Measurements from ENCODE around the gene RPN1. TPM values are rescaled to one million over a fixed set of nuclear protein-coding genes. Genes with fewer than 3 reads are reported as not detected.

The RPN1 gene
- polyA plus RNA-seq (2013, experiment 1 of 2), result 159 TPM
- 159 TPM for polyA plus RNA-seq (2013, experiment 2 of 2)

DNA sequence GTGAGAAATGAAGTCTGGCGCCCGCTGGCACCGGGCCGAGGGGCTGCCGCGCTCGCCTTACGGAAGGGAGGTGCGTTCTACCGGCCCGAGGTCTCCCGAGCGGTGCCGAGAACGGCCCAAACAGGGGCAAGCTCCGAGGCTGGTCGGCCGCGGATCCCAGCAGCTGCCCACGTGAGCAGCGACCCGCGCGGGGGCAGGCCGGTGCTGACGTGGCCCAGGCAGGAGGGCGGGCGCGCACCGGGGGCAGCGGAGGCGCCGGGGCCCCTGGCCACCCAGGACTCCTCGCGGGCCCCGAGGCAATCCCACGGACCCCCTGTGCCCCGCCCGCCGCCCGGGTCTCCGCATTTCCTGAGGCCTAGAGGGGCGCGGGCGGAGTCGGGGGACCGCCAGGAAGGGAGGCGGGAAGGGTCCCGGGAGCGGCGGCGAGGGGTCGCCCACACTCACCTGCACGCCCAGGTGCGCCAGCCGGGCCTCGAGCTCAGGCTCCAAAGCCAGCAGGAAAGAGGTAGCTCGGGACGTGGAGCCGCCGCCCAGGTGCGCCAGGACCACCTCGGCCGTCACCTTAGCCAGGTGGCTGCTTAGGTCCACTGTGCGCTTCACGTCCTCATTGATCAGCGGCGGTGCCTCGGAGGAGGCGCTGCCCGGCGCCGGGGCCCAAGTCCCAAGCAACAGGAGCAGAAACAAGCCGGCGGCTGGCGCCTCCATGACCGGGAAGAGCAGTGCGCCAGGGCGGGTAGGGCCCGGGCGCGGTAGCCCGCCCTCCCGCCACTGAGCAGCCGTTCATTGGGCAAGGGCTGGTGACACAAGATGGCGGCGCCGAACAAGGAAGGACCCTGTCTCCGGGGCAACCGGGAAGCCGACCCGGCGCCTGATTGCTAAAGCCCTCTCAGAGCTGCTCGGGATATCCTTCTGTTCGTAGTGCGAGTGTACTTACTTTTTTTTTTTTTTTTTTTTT, at the start of gene RPN1:
RPN1 (minus strand) TSS at position 723 of the 955 bp plus-strand sequence; CDS start at position 705, 18 bp downstream.
- H3K4me1 ChIP-seq (ENCODE audit: insufficient read depth, low read length), result peaks cover 7% of the 10 kb centered on the region; the same call in 1 of the 2 replicates
- peak within 1 kb of the TSS; percentile 99 for H3K4me3 ChIP-seq (ENCODE audit: low read length)
- peak within 1 kb of the TSS; percentile 99 for H3K9ac ChIP-seq (ENCODE audit: low read depth, low read length)
- peak within 1 kb of the TSS; percentile 95 for H3K27ac ChIP-seq (ENCODE audit: low read depth, low read length)
- no peaks in the 10 kb centered on the region for H3K9me3 ChIP-seq (ENCODE audit: insufficient read depth, low read depth, low read length)
- under 1% methylated on average over 94 of the region's 96 CpGs for WGBS
- no peaks in the 10 kb centered on the region for H3K36me3 ChIP-seq (ENCODE audit: insufficient read depth, low read length)
- H3K27me3 ChIP-seq (ENCODE audit: insufficient read depth, low read length), result no peaks in the 10 kb centered on the region

DNA sequence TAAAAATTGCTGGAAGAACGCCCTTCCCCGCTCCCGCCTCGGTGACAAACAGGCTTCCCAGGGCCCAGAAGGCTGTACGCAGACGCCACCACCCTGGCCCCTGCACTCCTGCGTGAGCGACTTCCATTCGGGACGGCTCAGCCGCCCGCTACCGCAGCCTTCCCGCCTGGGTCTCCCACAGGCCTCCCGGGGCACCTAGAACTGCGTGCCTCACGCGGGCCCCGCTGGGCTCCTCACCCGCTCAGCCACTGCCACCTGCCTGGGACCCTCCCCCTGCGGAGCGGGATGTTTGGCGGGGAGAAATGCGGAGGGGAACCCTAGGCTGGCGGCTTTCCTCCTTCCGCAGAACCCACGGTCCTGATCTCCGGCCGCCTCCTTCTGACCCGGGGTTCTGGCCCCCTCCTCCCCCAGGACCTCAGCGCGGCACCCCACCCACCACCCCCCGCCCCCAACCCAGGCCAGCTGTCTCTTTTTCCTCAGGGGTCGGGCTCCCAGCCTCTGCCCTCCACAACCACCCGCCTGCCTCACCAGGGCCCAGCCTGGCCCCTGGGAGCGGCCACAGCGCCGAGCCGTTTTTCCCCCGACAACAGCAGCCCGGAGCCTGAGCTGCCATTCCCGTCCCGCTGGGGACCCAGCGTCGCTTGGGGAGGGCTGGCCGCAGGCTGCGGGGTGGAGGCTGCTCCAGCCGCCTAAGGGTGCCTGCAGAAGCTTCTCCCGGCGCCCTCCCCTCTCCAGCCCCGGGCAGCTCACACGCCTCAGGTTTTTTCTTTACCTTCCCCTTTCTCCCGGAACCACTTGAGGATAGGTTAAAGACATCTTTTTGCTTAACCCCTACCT, 47.8 kb upstream of the RPN1 start:
- Histone ChIP-seq H3K9me3 (ENCODE audit: insufficient read depth, low read depth, low read length) (no peaks in the 10 kb centered on the region), H3K4me1 (ENCODE audit: insufficient read depth, low read length) (no peaks in the 10 kb centered on the region), H3K36me3 (ENCODE audit: insufficient read depth, low read length) (no peaks in the 10 kb centered on the region), H3K27ac (ENCODE audit: low read depth, low read length) (no peak overlapping the region), H3K9ac (ENCODE audit: low read depth, low read length) (peak overlapping the region; percentile 66), H3K4me3 (ENCODE audit: low read length) (peak overlapping the region; percentile 54), H3K27me3 (ENCODE audit: insufficient read depth, low read length) (peaks cover 6% of the 10 kb centered on the region)
- WGBS, result 7% methylated on average over 40 of the region's 53 CpGs

DNA sequence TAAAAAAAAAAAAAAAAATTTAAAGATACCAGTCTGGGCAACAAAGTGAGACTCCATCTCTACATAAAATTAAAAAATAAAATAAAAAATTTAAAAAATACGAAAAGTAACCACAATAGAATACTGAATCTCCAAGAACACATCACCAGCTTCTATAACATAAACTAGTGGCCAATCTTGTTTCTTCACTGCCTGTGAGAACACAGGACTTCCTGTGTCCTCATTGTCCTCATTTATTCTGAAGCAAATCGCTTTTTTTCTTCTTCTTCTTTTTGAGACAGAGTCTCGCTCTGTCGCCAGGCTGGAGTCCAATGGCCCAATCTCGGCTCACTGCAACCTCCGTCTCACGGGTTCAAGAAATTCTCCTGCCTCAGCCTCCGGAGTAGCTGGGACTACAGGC, 46.7 kb upstream of the RPN1 start:
- Histone ChIP-seq H3K27me3 (ENCODE audit: insufficient read depth, low read length) (peaks cover 6% of the 10 kb centered on the region), H3K9me3 (ENCODE audit: insufficient read depth, low read depth, low read length) (no peaks in the 10 kb centered on the region), H3K4me3 (ENCODE audit: low read length) (no peak overlapping the region), H3K36me3 (ENCODE audit: insufficient read depth, low read length) (no peaks in the 10 kb centered on the region), H3K27ac (ENCODE audit: low read depth, low read length) (no peak overlapping the region), H3K9ac (ENCODE audit: low read depth, low read length) (no peak overlapping the region), H3K4me1 (ENCODE audit: insufficient read depth, low read length) (no peaks in the 10 kb centered on the region)
- WGBS, result 96% methylated on average over 8 of the region's 8 CpGs

DNA sequence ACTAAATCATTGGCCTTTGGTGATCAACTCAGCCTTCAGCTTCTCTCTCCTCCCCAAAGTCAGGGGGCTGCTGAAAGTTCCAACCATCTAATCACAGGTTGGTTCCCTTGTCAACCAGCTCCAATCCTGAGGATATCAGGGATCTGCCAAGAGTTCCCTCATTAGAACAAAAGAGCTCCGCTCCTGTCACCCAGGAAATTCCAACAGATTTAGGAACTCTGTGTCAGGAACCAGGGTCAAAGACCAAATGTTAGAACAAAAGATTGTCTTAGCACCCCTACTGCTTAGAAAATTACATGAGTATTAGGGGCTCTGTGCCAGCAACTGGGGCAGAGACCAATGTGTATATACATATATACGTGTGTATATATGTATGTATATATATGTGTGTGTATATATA, 43.1 kb upstream of the RPN1 start:
- Histone ChIP-seq H3K9me3 (ENCODE audit: insufficient read depth, low read depth, low read length) (no peaks in the 10 kb centered on the region), H3K4me3 (ENCODE audit: low read length) (no peak overlapping the region), H3K9ac (ENCODE audit: low read depth, low read length) (no peak overlapping the region), H3K27ac (ENCODE audit: low read depth, low read length) (no peak overlapping the region), H3K27me3 (ENCODE audit: insufficient read depth, low read length) (peaks cover 4% of the 10 kb centered on the region), H3K36me3 (ENCODE audit: insufficient read depth, low read length) (no peaks in the 10 kb centered on the region), H3K4me1 (ENCODE audit: insufficient read depth, low read length) (no peaks in the 10 kb centered on the region)
- 42% methylated on average over 1 of the region's 2 CpGs for WGBS

DNA sequence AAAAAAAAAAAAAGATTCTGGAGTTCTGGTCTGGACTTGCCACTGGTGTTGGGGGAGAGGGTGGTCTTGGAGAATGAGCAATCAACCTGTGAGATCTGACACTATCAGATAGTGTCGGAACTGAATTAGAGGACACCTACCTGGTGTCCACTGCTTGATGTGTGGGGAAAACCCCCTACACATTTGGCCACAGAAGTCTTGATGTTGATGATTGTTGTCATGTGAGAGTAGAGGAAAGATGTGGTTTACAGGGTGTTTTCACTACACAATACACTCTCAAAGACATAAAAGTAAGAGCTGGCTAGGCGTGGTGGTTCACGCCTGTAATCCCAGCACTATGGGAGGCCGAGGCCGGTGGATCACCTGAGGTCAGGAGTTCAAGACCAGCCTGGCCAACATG, 38.4 kb upstream of the RPN1 start:
- Histone ChIP-seq H3K9me3 (ENCODE audit: insufficient read depth, low read depth, low read length) (no peaks in the 10 kb centered on the region), H3K36me3 (ENCODE audit: insufficient read depth, low read length) (no peaks in the 10 kb centered on the region), H3K27ac (ENCODE audit: low read depth, low read length) (no peak overlapping the region), H3K27me3 (ENCODE audit: insufficient read depth, low read length) (no peaks in the 10 kb centered on the region), H3K4me3 (ENCODE audit: low read length) (no peak overlapping the region), H3K4me1 (ENCODE audit: insufficient read depth, low read length) (no peaks in the 10 kb centered on the region), H3K9ac (ENCODE audit: low read depth, low read length) (no peak overlapping the region)
- 96% methylated on average over 5 of the region's 5 CpGs for WGBS

DNA sequence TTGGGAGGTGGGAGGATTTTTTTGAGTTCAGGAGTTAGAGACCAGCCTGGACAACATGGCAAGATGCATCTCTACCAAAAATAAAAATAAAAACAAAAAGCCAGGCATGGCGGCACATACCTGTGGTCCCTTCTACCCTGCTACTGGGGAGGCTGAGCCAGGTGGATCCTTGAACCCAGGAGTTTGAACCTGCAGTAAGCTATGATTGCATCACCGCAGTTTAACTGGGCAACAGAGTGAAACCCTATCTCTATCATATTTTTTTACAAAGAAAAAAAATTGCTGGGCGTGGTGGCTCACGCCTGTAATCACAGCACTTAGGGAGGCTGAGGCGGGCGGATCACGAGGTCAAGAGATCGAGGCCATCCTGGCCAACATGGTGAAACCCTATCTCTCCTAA, 35.8 kb upstream of the RPN1 start:
- Histone ChIP-seq H3K9me3 (ENCODE audit: insufficient read depth, low read depth, low read length) (no peaks in the 10 kb centered on the region), H3K27ac (ENCODE audit: low read depth, low read length) (no peak overlapping the region), H3K9ac (ENCODE audit: low read depth, low read length) (no peak overlapping the region), H3K4me1 (ENCODE audit: insufficient read depth, low read length) (peaks cover 7% of the 10 kb centered on the region), H3K36me3 (ENCODE audit: insufficient read depth, low read length) (no peaks in the 10 kb centered on the region), H3K4me3 (ENCODE audit: low read length) (no peak overlapping the region), H3K27me3 (ENCODE audit: insufficient read depth, low read length) (no peaks in the 10 kb centered on the region)
- WGBS, result 95% methylated on average over 8 of the region's 8 CpGs

DNA sequence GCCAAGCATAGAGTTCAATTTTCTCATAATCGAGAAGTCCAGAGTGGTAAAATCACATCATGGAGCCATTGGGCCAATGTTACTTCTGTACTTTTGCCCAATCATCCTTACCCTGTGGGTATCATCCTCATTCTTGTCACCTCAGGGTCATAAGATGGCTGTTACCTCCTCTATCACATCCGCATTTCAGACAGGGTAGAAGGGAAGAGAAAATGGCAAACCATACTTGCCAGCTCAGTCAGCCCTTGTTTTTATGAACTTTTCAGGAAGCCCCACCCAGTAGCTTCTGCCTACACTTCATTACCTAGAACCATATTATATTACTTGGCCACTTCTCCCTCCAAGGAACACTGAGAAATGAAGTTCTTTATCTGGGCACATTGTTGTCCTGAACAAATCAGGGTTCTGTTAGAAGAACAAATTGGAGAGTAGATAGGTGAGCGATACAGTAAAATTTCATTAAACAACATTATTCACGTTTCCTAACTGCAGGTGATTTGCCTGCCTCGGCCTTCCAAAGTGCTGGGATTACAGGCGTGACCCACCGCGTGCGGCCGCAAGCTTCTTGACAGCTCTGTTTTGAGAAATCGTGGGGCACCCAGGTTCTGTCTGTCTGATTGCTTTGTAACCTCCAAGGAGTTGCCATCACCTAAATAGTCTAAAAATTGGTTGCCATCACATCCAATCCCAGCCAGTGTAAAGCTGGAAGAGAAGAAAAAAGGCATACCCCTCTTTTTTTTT, 34.5 kb upstream of the RPN1 start:
- Histone ChIP-seq H3K9ac (ENCODE audit: low read depth, low read length) (no peak overlapping the region), H3K4me1 (ENCODE audit: insufficient read depth, low read length) (peaks cover 10% of the 10 kb centered on the region), H3K36me3 (ENCODE audit: insufficient read depth, low read length) (no peaks in the 10 kb centered on the region), H3K27me3 (ENCODE audit: insufficient read depth, low read length) (no peaks in the 10 kb centered on the region), H3K4me3 (ENCODE audit: low read length) (no peak overlapping the region), H3K27ac (ENCODE audit: low read depth, low read length) (no peak overlapping the region), H3K9me3 (ENCODE audit: insufficient read depth, low read depth, low read length) (no peaks in the 10 kb centered on the region)
- 97% methylated on average over 11 of the region's 11 CpGs for WGBS

DNA sequence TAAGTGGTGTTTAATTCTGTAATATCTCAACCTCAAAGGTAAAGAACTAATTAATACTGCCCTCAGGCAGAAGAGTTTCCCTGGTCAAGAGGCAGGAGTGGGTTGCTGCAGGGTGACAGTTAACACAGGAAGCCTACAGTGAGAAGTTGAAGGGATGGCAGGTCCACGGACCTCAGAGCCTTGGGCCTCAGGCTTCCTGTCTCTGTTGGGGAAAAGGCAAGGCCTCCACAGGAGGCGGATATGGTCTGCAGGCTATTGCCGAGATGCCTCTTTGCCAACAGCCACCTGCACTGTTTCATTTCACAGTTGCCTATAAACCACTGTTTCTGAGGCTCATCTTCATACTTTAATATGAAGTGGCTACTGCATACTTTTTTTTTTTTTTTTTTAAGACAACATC, 33.3 kb upstream of the RPN1 start:
- Histone ChIP-seq H3K27me3 (ENCODE audit: insufficient read depth, low read length) (no peaks in the 10 kb centered on the region), H3K9ac (ENCODE audit: low read depth, low read length) (no peak overlapping the region), H3K4me1 (ENCODE audit: insufficient read depth, low read length) (peaks cover 10% of the 10 kb centered on the region), H3K9me3 (ENCODE audit: insufficient read depth, low read depth, low read length) (no peaks in the 10 kb centered on the region), H3K4me3 (ENCODE audit: low read length) (no peak overlapping the region), H3K36me3 (ENCODE audit: insufficient read depth, low read length) (no peaks in the 10 kb centered on the region), H3K27ac (ENCODE audit: low read depth, low read length) (no peak overlapping the region)
- WGBS, result 87% methylated on average over 3 of the region's 3 CpGs

DNA sequence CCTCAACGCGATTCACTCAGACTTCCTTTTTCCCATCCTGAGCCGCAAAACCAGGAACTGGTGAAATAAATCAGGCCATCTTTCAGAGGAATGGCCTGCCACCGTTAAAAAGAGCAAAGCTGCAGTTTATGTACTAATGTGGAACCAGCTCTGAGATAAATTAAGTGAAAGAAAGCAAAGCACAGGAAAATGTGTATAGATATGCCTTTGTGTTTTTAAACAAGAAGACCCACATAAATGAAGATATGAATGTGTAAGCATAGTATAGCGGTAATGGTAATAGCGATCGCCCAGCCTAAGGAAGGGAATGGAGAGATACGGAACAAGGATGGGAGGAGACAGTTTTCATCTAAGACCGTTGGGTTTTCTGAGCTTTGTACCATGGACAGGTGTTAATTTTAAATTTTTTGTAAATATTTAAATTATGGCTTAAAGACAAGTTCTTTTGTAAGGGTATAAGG, 30.8 kb upstream of the RPN1 start:
- peaks cover 10% of the 10 kb centered on the region for H3K4me1 ChIP-seq (ENCODE audit: insufficient read depth, low read length)
- no peaks in the 10 kb centered on the region for H3K9me3 ChIP-seq (ENCODE audit: insufficient read depth, low read depth, low read length)
- H3K27me3 ChIP-seq (ENCODE audit: insufficient read depth, low read length), result peaks cover 15% of the 10 kb centered on the region
- no peaks in the 10 kb centered on the region for H3K36me3 ChIP-seq (ENCODE audit: insufficient read depth, low read length)
- 52% methylated on average over 9 of the region's 9 CpGs for WGBS
- peak overlapping the region; percentile 57 for H3K4me3 ChIP-seq (ENCODE audit: low read length)
- H3K9ac ChIP-seq (ENCODE audit: low read depth, low read length), result peak overlapping the region; percentile 89
- peak overlapping the region; percentile 96 for H3K27ac ChIP-seq (ENCODE audit: low read depth, low read length)

DNA sequence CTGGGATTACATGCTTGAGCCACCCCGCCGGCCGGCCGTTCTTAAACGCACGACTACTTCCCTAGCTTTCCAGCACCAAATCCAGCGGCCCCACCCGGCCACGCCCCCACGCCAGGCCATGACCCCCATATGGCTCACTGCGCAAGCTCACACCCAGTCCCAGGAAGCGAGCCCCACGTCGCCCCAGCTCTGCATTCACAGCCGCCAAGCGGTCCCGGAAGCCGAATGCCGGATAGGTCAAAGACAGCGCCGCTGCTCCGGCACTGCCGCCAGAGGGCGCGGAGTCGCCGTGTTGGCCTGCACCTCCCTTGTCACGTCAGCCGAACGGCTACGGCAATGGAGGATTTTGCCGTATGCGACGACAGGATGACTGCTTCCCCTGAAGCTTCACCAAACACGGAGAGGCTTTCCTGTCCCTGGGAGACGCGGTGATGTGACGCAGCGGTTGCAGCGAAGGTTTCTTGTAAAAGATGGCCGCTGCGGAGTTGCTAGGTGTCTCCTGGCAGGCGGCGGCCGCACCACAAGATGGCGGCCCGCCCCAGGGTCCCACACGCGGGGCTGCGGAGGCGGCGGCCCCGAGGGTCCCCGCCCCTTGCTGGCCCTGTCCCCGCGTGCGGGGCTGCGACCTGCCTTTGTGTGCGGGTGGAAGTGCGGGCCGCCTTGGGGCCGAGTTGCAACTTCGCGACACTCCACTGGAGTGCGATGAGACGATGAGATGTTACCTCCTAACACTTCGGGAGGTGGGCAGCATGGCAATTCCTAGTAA, 30.2 kb upstream of the RPN1 start:
- peaks cover 13% of the 10 kb centered on the region for H3K4me1 ChIP-seq (ENCODE audit: insufficient read depth, low read length)
- H3K4me3 ChIP-seq (ENCODE audit: low read length), result peak overlapping the region; percentile 57
- WGBS, result under 1% methylated on average over 67 of the region's 67 CpGs
- no peaks in the 10 kb centered on the region for H3K9me3 ChIP-seq (ENCODE audit: insufficient read depth, low read depth, low read length)
- peaks cover 17% of the 10 kb centered on the region for H3K27me3 ChIP-seq (ENCODE audit: insufficient read depth, low read length)
- H3K27ac ChIP-seq (ENCODE audit: low read depth, low read length), result peak overlapping the region; percentile 96
- peak overlapping the region; percentile 89 for H3K9ac ChIP-seq (ENCODE audit: low read depth, low read length)
- no peaks in the 10 kb centered on the region for H3K36me3 ChIP-seq (ENCODE audit: insufficient read depth, low read length)
